Measurements from ENCODE around the gene PDLIM3.

The PDLIM3 gene

DNA sequence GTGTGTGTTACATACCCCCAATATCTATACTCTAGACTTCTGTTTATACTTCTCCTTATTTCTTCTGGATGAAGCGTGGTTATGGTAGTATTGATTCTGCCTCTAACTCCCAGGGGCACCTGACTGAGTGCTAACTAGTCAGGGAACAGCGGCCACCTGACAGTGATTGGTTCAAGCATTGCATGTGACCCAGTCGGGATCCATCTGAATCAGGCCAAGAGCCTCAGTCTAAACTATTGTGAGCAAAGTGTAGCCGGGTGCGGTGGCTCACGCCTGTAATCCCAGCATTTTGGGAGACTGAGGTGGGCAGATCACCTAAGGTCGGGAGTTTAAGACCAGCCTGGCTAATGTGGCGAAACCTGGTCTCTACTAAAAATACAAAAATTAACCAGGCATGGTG, 73.7 kb downstream of the PDLIM3 start:
- TF ChIP-seq, protein P1, sequence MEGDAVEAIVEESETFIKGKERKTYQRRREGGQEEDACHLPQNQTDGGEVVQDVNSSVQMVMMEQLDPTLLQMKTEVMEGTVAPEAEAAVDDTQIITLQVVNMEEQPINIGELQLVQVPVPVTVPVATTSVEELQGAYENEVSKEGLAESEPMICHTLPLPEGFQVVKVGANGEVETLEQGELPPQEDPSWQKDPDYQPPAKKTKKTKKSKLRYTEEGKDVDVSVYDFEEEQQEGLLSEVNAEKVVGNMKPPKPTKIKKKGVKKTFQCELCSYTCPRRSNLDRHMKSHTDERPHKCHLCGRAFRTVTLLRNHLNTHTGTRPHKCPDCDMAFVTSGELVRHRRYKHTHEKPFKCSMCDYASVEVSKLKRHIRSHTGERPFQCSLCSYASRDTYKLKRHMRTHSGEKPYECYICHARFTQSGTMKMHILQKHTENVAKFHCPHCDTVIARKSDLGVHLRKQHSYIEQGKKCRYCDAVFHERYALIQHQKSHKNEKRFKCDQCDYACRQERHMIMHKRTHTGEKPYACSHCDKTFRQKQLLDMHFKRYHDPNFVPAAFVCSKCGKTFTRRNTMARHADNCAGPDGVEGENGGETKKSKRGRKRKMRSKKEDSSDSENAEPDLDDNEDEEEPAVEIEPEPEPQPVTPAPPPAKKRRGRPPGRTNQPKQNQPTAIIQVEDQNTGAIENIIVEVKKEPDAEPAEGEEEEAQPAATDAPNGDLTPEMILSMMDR (IDR thresholded peaks at IDR 0.05; ENCODE audit: low read depth, low read length, missing control alignments): no peak
- no peak for DNase-seq (ENCODE audit: extremely low read depth, low read depth)
- H3K4me3 ChIP-seq (replicated peaks; ENCODE audit: low read depth, low read length): no peak overlapping the region

DNA sequence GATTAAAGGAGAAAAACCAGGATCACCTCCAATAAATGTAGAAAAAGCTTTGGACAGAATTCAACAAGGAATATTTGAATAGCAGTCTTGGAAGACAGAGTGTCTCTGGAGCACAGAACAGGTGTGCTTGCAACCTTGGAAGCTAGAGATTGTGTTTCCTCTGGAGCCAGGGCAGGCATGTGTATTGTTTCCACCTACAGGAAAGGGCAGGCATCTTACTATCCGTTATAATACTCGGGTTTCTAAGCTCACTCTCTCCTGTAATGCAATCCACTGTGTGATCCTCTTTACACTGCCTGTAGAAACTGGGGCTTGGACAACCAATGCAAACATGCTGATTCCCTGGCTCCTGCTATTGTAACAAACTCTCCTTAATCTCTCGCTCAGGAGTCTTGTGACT, 78.2 kb downstream of the PDLIM3 start:
- no peak for DNase-seq (ENCODE audit: extremely low read depth, low read depth)
- TF ChIP-seq, protein P1 (IDR thresholded peaks at IDR 0.05; ENCODE audit: low read depth, low read length, missing control alignments): no peak
- H3K4me3 ChIP-seq (replicated peaks; ENCODE audit: low read depth, low read length): no peak overlapping the region

DNA sequence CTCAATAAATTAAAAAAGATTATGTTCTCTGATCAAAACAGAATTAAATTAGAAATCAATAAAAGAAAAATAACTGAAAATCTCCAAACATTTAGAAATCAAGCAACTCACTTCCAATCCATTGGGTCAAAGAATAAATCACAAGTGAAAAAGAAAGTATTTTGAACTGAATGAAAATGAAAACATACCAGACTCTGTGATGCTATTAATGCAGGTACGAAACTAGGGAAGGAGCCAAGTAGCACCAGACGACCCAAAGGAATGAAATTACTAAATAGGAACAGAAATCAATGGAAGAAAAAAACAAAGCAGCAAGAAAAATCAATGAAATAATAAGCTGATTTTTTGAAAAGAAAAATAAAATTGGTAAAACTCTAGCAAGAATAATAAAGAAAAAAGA, 79.2 kb downstream of the PDLIM3 start:
- TF ChIP-seq, protein P1 (IDR thresholded peaks at IDR 0.05; ENCODE audit: low read depth, low read length, missing control alignments): no peak
- no peak for DNase-seq (ENCODE audit: extremely low read depth, low read depth)
- no peak overlapping the region for H3K4me3 ChIP-seq (replicated peaks; ENCODE audit: low read depth, low read length)

Measured in HFF-Myc (cell line).